ENCODE results near the gene SLC17A1.

Gene SLC17A1

GRCh38 chr6:25852756-25853155 is 20.9 kb upstream of the SLC17A1 start:
- no peak for DNase-seq (ENCODE audit: extremely low read depth, low read depth)
- no peak for TF ChIP-seq CTCF (IDR thresholded peaks at IDR 0.05; ENCODE audit: low read depth, low read length)

- no peak for TF ChIP-seq CTCF (IDR thresholded peaks at IDR 0.05; ENCODE audit: low read depth, low read length)
- DNase-seq (ENCODE audit: extremely low read depth, low read depth) = no peak
Observed at GRCh38 chr6:25851961-25852360, 20.1 kb upstream of the SLC17A1 start.

GRCh38 chr6:25844518-25844917 is 12.7 kb upstream of the SLC17A1 start:
- DNase-seq (ENCODE audit: extremely low read depth, low read depth) = no peak
- no peak for TF ChIP-seq CTCF (IDR thresholded peaks at IDR 0.05; ENCODE audit: low read depth, low read length)

- DNase-seq (ENCODE audit: extremely low read depth, low read depth) = no peak
- TF ChIP-seq CTCF (IDR thresholded peaks at IDR 0.05; ENCODE audit: low read depth, low read length) = no peak
Observed at GRCh38 chr6:25842526-25842925, 10.7 kb upstream of the SLC17A1 start.

GRCh38 chr6:25835442-25836283 is 3.8 kb upstream of the SLC17A1 start:
- TF ChIP-seq CTCF (IDR thresholded peaks at IDR 0.05; ENCODE audit: low read depth, low read length) = no peak
- DNase-seq (ENCODE audit: extremely low read depth, low read depth) = no peak

- no peak for DNase-seq (ENCODE audit: extremely low read depth, low read depth)
- no peak for TF ChIP-seq CTCF (IDR thresholded peaks at IDR 0.05; ENCODE audit: low read depth, low read length)
Observed at GRCh38 chr6:25834950-25835349, 3.1 kb upstream of the SLC17A1 start.

- no peak for DNase-seq (ENCODE audit: extremely low read depth, low read depth)
- no peak for TF ChIP-seq CTCF (IDR thresholded peaks at IDR 0.05; ENCODE audit: low read depth, low read length)
Observed at GRCh38 chr6:25833136-25833535, 1.3 kb upstream of the SLC17A1 start.
